Right renal cortex interstitium (tissue), 3 donors: ENCODE results near the gene SYNGR1. TPM values are rescaled to one million over a fixed set of nuclear protein-coding genes. Genes with fewer than 3 reads are reported as not detected.
"Not testable (repeated sequence)": the region's sequence is repeated elsewhere in the genome, so short reads cannot be mapped to it uniquely, and the experiment has no call there.

Experiments used
- DNase-seq, 3 donors: peaks; one replicate each; pipeline ENCODE4 v3.0.0-alpha.2; 2013; ENCODE audit warnings: low read depth in 3 of 3, low spot score in 2 of 3
- polyA plus RNA-seq, 3 donors: library from polyadenylated mRNA; unstranded; fragments of 120-200 nt; gene quantifications; one replicate each; pipeline ENCODE4 v1.2.1, GENCODE V29; 2013; ENCODE audit not compliant: insufficient read length in 3 of 3

The SYNGR1 gene
- polyA plus RNA-seq, 3 donors: 14.7 to 18.0 (median 17.3) TPM

GRCh38 chr22:39396797-39397195 lies 47.0 kb downstream of the SYNGR1 start:
- no peak for DNase-seq

- DNase-seq: no peak
Measured at GRCh38 chr22:39401301-39401631, 51.5 kb downstream of the SYNGR1 start.

- no peak for DNase-seq
Measured at GRCh38 chr22:39405346-39406085, 55.7 kb downstream of the SYNGR1 start.

- no peak for DNase-seq
Measured at GRCh38 chr22:39408173-39408572, 58.4 kb downstream of the SYNGR1 start.

DNA sequence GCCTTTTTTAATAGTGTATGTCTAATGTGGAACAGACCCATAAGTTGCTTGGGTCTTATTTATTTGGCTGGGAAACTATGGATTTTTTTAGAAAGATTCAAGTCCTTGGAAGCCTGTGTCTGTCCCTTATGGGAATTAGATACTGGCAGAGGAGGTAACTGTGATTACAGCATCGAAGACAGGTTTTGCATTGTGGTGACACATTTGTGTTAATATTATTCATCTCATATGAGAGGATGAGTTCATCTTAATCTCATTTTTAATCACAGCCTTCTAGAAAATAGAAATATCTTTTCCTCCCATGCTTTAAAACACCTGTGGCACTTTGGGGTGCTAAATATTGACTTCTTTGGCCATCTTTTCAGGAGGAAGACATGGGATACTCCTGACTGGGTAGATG lies 59.0 kb downstream of the SYNGR1 start:
- no peak for DNase-seq

- no peak for DNase-seq
Measured at GRCh38 chr22:39409516-39410029, 59.8 kb downstream of the SYNGR1 start.

DNA sequence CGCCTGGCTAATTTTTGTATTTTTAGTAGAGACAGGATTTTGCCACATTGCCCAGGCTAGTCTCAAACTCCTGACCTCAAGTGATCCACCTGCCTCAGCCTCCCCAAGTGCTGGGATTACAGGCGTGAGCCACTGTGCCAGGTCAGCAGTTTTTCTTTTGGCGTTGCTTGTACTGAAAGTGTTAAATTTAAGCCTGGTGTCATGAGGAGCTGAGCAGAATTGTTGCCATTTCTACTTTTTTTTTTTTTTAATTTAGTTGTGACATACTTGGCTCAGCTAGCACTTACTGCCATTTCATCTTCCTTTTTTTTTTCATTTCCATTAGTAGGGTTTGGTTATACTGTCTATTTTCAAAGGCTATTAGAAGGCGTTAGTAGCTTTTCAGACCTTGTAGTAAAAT lies 60.5 kb downstream of the SYNGR1 start:
- DNase-seq: no peak

- not testable (repeated sequence) for DNase-seq
Measured at GRCh38 chr22:39411828-39412365, 62.1 kb downstream of the SYNGR1 start.

- DNase-seq: not testable (repeated sequence)
Measured at GRCh38 chr22:39413204-39413603, 63.4 kb downstream of the SYNGR1 start.

DNA sequence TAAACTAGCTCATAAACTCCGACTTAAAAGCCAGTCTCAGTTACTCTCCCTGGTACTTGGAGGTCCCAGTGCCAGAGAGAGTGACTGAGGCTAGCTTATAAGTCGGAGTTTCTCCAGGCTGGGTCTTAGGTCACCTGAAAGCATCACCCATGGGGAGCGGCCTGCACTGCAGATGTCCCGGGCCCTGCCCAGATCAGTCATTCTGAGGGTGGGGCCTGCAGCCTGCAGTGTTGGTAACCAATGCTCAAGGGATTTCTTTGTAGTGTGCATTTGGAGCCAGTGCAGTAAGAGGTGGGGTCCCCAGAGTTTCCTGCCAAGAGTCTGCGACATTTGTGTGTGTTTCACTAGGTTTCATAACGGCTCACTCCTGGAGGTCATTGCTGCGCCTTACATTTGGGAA lies 64.6 kb downstream of the SYNGR1 start:
- no peak for DNase-seq

DNA sequence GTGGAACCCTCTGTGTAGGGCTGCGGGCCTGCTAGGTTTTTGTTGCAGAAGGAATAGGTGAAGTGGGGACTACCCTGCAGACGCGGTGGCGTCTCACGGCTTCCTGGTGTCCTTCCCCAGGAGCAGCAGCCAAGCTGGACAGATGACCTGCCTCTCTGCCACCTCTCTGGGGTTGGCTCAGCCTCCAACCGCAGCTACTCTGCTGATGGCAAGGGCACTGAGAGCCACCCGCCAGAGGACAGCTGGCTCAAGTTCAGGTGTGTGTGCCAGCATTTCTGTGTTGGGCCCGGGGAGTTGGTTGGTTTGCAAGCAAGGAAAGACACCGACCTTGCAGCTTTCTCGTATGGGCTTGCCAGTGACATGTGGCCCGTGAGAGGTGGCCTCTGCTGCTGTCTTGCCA lies 65.1 kb downstream of the SYNGR1 start:
- no peak for DNase-seq

DNA sequence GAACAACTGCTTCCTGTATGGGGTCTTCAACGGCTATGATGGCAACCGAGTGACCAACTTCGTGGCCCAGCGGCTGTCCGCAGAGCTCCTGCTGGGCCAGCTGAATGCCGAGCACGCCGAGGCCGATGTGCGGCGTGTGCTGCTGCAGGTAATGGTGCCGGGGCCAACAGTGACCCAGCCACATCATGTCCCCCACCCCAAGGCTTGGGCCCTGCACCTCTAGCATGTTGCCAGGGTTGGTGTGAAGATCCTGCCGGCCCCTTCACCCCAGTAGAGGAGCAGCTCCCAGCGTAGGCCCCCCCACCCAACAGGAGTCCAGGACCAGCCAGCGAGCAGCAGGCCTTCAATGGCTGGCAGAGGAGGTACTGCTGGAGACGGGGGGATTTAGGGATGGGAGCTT lies 65.7 kb downstream of the SYNGR1 start:
- no peak for DNase-seq

GRCh38 chr22:39416319-39416718 lies 66.5 kb downstream of the SYNGR1 start:
- DNase-seq: no peak

DNA sequence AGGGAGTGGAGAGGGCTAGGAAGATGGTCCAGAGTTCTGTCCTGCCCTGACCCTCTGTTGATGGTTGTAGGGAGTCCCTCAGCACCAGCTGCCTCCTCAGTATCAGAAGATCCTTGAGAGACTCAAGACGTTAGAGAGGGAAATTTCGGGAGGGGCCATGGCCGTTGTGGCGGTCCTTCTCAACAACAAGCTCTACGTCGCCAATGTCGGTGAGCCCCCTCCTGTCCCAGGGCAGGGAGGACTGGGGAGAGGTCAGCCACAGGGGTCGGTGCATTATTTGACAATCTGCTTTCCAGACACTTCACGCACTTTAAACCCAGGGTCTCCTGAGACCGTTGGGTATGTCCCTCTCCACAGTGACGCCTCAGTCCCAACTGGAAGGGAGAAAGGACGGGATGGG lies 67.8 kb downstream of the SYNGR1 start:
- no peak for DNase-seq

- no peak for DNase-seq
Measured at GRCh38 chr22:39418696-39419095, 68.9 kb downstream of the SYNGR1 start.

DNA sequence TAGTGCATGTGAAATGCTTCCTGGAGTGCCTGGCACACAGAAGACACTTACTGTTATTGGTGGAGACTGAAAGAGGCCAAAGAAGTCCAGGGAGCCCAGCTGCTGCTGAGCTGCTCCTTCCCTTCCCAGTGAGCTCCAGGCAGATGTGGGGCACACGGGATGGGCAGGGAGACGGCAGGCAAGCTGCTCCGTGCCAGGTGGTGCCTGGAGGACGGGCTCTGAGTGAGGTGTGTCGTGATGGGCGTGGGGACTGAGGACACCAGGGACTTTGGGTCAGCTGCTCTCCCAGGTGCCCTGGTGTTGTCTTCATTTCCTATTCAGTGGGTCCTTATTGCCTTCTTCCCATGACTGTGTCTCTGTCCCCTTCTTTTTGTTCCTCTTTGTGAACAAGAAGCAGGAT lies 69.3 kb downstream of the SYNGR1 start:
- DNase-seq: no peak

GRCh38 chr22:39419911-39420310 lies 70.1 kb downstream of the SYNGR1 start:
- DNase-seq: no peak

GRCh38 chr22:39421691-39422090 lies 71.9 kb downstream of the SYNGR1 start:
- DNase-seq: no peak

DNA sequence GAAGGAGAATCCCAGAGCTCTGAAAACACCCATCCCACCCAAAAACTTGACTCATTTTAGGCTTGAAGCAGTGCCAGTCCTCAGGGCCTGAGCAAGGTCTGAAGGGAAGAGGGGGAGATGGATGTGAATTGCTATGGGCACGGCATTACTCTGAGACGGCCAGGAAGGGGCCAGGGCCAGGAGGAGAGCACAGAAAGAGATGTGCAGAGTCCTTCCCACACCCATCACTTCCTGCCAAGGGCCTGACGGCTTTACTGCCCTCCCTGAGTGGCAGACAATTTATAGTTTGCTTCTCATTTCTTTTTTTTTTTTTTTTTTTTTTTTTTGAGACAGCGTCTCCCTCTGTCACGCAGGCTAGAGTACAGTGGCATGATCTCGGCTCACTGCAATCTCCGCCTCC lies 72.3 kb downstream of the SYNGR1 start:
- no peak for DNase-seq

DNA sequence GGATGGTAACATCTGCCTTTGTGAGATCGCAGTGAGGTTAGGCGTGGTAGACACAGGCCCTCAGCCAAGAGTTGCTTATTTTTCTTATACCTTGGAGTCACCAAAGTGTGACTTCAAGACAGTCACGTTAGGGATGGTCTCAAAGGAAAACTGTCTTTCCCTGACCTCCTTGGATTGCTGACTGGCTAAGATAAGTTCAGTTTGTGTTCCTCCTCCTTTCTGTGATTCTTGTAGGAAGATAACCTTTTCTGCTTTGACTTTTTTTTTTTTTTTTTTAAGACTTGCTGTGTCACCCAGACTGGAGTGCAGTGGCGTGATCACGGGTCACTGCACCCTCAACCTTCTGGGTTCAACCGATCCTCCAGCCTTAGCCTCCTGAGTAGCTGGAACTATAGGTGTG lies 72.9 kb downstream of the SYNGR1 start:
- no peak for DNase-seq

DNA sequence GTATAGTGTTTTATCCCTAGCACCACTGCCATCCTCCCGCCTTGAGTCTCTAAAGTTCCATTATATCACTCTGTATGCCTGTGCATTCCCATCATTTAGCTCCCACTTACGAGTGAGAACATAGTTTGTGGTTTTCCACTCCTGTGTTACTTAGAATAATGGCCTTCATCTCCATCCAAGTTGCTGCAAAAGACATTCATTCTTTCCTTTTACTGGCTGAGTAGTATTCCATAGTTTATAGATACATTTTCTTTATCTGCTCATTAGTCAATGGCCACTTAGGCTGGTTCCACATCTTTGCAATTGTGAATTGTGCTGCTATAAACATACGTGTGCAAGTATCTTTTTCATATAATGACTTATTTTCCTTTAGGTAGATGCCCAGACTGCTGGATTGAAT lies 74.2 kb downstream of the SYNGR1 start:
- no peak for DNase-seq

- DNase-seq: no peak
Measured at GRCh38 chr22:39426380-39427043, 76.7 kb downstream of the SYNGR1 start.
